Hepatocyte (in vitro differentiated cells): ENCODE measurements around the gene MRPL36.

Source experiments
- CTCF ChIP-seq: fragments of 200-600 bp; sonication (generic); IDR thresholded peaks from 2 replicates; pipeline ENCODE4 v1.5.1; 2016; ENCODE audit warnings: antibody characterized with exemption, mild to moderate bottlenecking; ENCODE audit not compliant: poor library complexity
- EZH2 ChIP-seq: fragments of 200-600 bp; sonication (generic); IDR thresholded peaks from 2 replicates; pipeline ENCODE4 v1.6.1; 2016; ENCODE audit warnings: antibody characterized with exemption, mild to moderate bottlenecking, borderline replicate concordance
- EZH2phosphoT487 ChIP-seq: fragments of 200-600 bp; sonication (generic); IDR thresholded peaks from one replicate; pipeline ENCODE4 v1.6.1; 2018; ENCODE audit warnings: antibody characterized with exemption, mild to moderate bottlenecking, low read depth, moderate library complexity; ENCODE audit not compliant: unreplicated experiment, severe bottlenecking

DNA sequence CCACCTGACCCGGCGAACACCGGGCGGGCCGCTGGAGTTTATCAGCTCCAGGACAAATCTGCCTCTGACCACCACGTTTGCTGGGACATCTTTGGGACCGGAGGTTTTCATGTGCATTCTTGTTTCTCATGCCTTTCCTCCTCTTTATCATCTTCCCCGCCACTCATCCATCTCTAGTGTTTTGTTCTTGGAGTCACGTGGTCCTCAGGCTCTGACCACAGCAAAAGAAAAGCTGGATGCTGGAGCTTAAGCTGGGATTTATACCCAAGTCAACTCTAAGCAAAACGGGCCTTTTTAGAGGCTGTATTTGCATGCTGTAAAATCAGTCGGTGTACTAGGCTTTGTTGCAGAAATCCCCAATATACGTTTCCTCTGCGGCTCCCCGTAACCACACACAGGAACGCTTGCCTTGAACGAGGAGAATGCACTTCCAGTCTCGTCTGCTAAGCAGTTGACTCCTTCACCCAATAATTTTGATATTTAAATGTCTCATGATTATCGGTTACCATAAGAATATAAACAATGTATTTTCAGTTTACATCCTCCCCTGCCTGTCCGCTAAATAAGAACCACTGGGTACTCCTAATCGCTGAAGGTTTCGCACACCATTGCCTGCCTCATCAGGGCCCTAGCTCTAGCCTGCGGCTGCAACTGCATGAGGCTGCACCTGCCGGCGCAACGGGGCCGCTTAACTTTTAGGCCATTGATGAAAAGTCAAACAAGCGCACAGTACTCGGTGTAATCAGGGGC lies 1.0 kb upstream of the MRPL36 start:
- TF ChIP-seq CTCF (no peak), EZH2 (no peak), EZH2phosphoT487 (no peak)
